WTC11 (cell line): Measurements from ENCODE around the gene PIGS. TPM values are rescaled to one million over a fixed set of nuclear protein-coding genes. Genes with fewer than 3 reads are reported as not detected.

Experiments
- ATAC-seq: fragments of 200-7000 bp; cut with Tn5 transposase; 2 replicates; pipeline ENCODE4 v1.10.0; 2021; ENCODE audit warnings: mild to moderate bottlenecking, moderate library complexity
- CTCF ChIA-PET: fragments of 300-600 bp; sonication (Branson Sonifier 250); formaldehyde crosslinking; loops from one replicate; lab custom pipeline; 2021; ENCODE audit warnings: antibody characterized with exemption; lab: Charles Lee
- POLR2A ChIA-PET: fragments of 350-600 bp; sonication (Branson Sonifier 250); formaldehyde crosslinking; loops from one replicate; lab custom pipeline; 2021; ENCODE audit warnings: antibody characterized with exemption; lab: Charles Lee
- DNase-seq: peaks from one replicate; pipeline ENCODE4 v3.0.0; 2021; ENCODE audit warnings: low spot score
- H3K27ac Mint-ChIP-seq: 2 replicates; pipeline ENCODE4 v1.8.0; 2021; ENCODE audit warnings: mixed read lengths
- H3K27me3 Mint-ChIP-seq: 2 replicates; pipeline ENCODE4 v1.8.0; 2021; ENCODE audit warnings: low read depth, mild to moderate bottlenecking, moderate library complexity, mixed read lengths
- H3K36me3 Mint-ChIP-seq: 2 replicates; pipeline ENCODE4 v1.8.0; 2021; ENCODE audit warnings: mixed read lengths
- H3K4me1 Mint-ChIP-seq: 2 replicates; pipeline ENCODE4 v1.8.0; 2022; ENCODE audit warnings: mixed read lengths
- H3K4me3 Mint-ChIP-seq: 2 replicates; pipeline ENCODE4 v1.8.0; 2021; ENCODE audit warnings: mild to moderate bottlenecking, moderate library complexity, mixed read lengths
- H3K9me3 Mint-ChIP-seq: 2 replicates; pipeline ENCODE4 v1.8.0; 2021; ENCODE audit warnings: mixed read lengths
- ATF1 ChIP-seq: sonication (generic); formaldehyde crosslinking; IDR thresholded peaks from 2 replicates; pipeline ENCODE4 v1.8.1; 2023; ENCODE audit warnings: mild to moderate bottlenecking, moderate library complexity, missing genetic modification reagents
- NFYB ChIP-seq: sonication (generic); formaldehyde crosslinking; conservative IDR thresholded peaks from 2 replicates; pipeline ENCODE4 v1.8.0; 2022; ENCODE audit warnings: low read depth, missing genetic modification reagents
- NR2C2 ChIP-seq: sonication (generic); formaldehyde crosslinking; IDR thresholded peaks from 2 replicates; pipeline ENCODE4 v1.8.0; 2022; ENCODE audit warnings: mild to moderate bottlenecking, missing genetic modification reagents
- SMAD3 ChIP-seq: sonication (generic); formaldehyde crosslinking; IDR thresholded peaks from 2 replicates; pipeline ENCODE4 v1.8.0; 2022; ENCODE audit warnings: missing genetic modification reagents, mild to moderate bottlenecking, borderline replicate concordance
- SMAD4 ChIP-seq: sonication (generic); formaldehyde crosslinking; IDR thresholded peaks from 2 replicates; pipeline ENCODE4 v1.8.0; 2022; ENCODE audit warnings: mild to moderate bottlenecking, missing genetic modification reagents
- TEAD4 ChIP-seq: sonication (generic); formaldehyde crosslinking; IDR thresholded peaks from 2 replicates; pipeline ENCODE4 v1.8.0; 2022; ENCODE audit warnings: mild to moderate bottlenecking, missing genetic modification reagents
- ZNF138 ChIP-seq: sonication (generic); formaldehyde crosslinking; conservative IDR thresholded peaks from 2 replicates; pipeline ENCODE4 v1.8.1; 2022; ENCODE audit warnings: mild to moderate bottlenecking, moderate library complexity, missing genetic modification reagents
- ZNF232 ChIP-seq: sonication (generic); formaldehyde crosslinking; IDR thresholded peaks from 2 replicates; pipeline ENCODE4 v1.8.0; 2022; ENCODE audit warnings: mild to moderate bottlenecking, missing genetic modification reagents
- ZNF263 ChIP-seq: sonication (generic); formaldehyde crosslinking; IDR thresholded peaks from 2 replicates; pipeline ENCODE4 v1.8.1; 2022; ENCODE audit warnings: low read depth, mild to moderate bottlenecking, moderate library complexity, missing genetic modification reagents
- ZNF317 ChIP-seq: sonication (generic); formaldehyde crosslinking; IDR thresholded peaks from 2 replicates; pipeline ENCODE4 v1.8.1; 2023; ENCODE audit warnings: low read depth, mild to moderate bottlenecking, moderate library complexity, missing genetic modification reagents, borderline replicate concordance
- total RNA-seq: library from RNA; stranded (reverse); gene quantifications from 3 replicates; pipeline ENCODE4 v1.2.3, GENCODE V29; 2021
- TF ChIP-seq, protein P1 (sequence below): sonication (generic); formaldehyde crosslinking; IDR thresholded peaks from 2 replicates; pipeline ENCODE4 v1.8.0; 2022; ENCODE audit warnings: mild to moderate bottlenecking, missing genetic modification reagents
- TF ChIP-seq, protein P2 (sequence below): sonication (generic); formaldehyde crosslinking; IDR thresholded peaks from 2 replicates; pipeline ENCODE4 v1.8.0; 2022; ENCODE audit warnings: missing genetic modification reagents
- TF ChIP-seq, protein P3 (sequence below): fragments of 250-450 bp; sonication (Bioruptor Pico); IDR thresholded peaks from 2 replicates; pipeline ENCODE4 v1.9.0; 2021; ENCODE audit warnings: mild to moderate bottlenecking
- TF ChIP-seq, protein P4 (sequence below): sonication (generic); formaldehyde crosslinking; conservative IDR thresholded peaks from 2 replicates; pipeline ENCODE4 v1.8.1; 2023; ENCODE audit warnings: mild to moderate bottlenecking, low read depth, missing genetic modification reagents, moderate library complexity
- TF ChIP-seq, protein P5 (sequence below): fragments of 250-450 bp; sonication (Bioruptor Pico); IDR thresholded peaks from 2 replicates; pipeline ENCODE4 v1.9.0; 2021; ENCODE audit warnings: mild to moderate bottlenecking

PIGS gene
- total RNA-seq, 1 experiment from 2014 or later: 50.6 TPM

DNA sequence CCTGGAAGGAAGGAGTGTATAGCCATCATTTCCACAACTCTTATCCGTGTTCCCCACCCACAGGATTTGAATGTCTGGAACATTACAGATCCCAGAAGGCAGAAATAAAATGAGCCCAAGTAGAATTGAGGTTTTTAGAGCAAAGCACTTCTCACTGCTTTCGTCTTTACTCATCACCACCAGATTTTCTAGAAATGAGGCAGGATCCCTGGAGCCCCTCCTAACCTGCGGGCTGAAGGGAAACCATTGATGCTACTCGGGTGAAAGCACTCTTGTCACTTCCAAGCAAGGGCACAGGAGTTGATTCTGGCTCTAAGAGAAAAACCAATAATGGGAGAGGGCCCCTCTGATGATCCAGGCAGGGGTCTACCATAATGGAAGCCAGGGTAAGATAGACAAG, 8.2 kb upstream of the PIGS start:
- ATAC-seq (no peak), DNase-seq (no peak)
- Mint-ChIP-seq H3K4me3 (no peak overlapping the region), H3K27me3 (no peaks in the 10 kb centered on the region), H3K9me3 (no peaks in the 10 kb centered on the region), H3K27ac (no peak overlapping the region), H3K36me3 (peaks cover 33% of the 10 kb centered on the region), H3K4me1 (peaks cover 14% of the 10 kb centered on the region)
- POLR2A ChIA-PET: no interaction called here
- CTCF ChIA-PET: no interaction called here
- no peak for TF ChIP-seq ZNF138
- TF ChIP-seq, protein P1, sequence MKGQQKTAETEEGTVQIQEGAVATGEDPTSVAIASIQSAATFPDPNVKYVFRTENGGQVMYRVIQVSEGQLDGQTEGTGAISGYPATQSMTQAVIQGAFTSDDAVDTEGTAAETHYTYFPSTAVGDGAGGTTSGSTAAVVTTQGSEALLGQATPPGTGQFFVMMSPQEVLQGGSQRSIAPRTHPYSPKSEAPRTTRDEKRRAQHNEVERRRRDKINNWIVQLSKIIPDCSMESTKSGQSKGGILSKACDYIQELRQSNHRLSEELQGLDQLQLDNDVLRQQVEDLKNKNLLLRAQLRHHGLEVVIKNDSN (CRISPR knock-in tag): no peak
- no peak for TF ChIP-seq SMAD3
- no peak for TF ChIP-seq ZNF263
- no peak for TF ChIP-seq SMAD4 (CRISPR knock-in tag)

- POLR2A ChIA-PET: no interaction called here
- Mint-ChIP-seq H3K9me3 (no peaks in the 10 kb centered on the region), H3K4me3 (no peak overlapping the region), H3K27me3 (no peaks in the 10 kb centered on the region), H3K27ac (no peak overlapping the region), H3K36me3 (peaks cover 38% of the 10 kb centered on the region), H3K4me1 (peaks cover 14% of the 10 kb centered on the region)
- TF ChIP-seq ATF1 (CRISPR knock-in tag) (no peak), ZNF232 (CRISPR knock-in tag) (no peak), ZNF138 (no peak), TEAD4 (CRISPR knock-in tag) (no peak), ZNF317 (CRISPR knock-in tag) (no peak), NFYB (CRISPR knock-in tag) (no peak), NR2C2 (CRISPR knock-in tag) (no peak)
- TF ChIP-seq, protein P2, sequence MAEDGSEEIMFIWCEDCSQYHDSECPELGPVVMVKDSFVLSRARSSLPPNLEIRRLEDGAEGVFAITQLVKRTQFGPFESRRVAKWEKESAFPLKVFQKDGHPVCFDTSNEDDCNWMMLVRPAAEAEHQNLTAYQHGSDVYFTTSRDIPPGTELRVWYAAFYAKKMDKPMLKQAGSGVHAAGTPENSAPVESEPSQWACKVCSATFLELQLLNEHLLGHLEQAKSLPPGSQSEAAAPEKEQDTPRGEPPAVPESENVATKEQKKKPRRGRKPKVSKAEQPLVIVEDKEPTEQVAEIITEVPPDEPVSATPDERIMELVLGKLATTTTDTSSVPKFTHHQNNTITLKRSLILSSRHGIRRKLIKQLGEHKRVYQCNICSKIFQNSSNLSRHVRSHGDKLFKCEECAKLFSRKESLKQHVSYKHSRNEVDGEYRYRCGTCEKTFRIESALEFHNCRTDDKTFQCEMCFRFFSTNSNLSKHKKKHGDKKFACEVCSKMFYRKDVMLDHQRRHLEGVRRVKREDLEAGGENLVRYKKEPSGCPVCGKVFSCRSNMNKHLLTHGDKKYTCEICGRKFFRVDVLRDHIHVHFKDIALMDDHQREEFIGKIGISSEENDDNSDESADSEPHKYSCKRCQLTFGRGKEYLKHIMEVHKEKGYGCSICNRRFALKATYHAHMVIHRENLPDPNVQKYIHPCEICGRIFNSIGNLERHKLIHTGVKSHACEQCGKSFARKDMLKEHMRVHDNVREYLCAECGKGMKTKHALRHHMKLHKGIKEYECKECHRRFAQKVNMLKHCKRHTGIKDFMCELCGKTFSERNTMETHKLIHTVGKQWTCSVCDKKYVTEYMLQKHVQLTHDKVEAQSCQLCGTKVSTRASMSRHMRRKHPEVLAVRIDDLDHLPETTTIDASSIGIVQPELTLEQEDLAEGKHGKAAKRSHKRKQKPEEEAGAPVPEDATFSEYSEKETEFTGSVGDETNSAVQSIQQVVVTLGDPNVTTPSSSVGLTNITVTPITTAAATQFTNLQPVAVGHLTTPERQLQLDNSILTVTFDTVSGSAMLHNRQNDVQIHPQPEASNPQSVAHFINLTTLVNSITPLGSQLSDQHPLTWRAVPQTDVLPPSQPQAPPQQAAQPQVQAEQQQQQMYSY: no peak
- TF ChIP-seq, protein P3, sequence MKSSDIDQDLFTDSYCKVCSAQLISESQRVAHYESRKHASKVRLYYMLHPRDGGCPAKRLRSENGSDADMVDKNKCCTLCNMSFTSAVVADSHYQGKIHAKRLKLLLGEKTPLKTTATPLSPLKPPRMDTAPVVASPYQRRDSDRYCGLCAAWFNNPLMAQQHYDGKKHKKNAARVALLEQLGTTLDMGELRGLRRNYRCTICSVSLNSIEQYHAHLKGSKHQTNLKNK (CRISPR knock-in tag): no peak
- TF ChIP-seq, protein P4, sequence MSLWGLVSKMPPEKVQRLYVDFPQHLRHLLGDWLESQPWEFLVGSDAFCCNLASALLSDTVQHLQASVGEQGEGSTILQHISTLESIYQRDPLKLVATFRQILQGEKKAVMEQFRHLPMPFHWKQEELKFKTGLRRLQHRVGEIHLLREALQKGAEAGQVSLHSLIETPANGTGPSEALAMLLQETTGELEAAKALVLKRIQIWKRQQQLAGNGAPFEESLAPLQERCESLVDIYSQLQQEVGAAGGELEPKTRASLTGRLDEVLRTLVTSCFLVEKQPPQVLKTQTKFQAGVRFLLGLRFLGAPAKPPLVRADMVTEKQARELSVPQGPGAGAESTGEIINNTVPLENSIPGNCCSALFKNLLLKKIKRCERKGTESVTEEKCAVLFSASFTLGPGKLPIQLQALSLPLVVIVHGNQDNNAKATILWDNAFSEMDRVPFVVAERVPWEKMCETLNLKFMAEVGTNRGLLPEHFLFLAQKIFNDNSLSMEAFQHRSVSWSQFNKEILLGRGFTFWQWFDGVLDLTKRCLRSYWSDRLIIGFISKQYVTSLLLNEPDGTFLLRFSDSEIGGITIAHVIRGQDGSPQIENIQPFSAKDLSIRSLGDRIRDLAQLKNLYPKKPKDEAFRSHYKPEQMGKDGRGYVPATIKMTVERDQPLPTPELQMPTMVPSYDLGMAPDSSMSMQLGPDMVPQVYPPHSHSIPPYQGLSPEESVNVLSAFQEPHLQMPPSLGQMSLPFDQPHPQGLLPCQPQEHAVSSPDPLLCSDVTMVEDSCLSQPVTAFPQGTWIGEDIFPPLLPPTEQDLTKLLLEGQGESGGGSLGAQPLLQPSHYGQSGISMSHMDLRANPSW (CRISPR knock-in tag): no peak
- TF ChIP-seq, protein P5, sequence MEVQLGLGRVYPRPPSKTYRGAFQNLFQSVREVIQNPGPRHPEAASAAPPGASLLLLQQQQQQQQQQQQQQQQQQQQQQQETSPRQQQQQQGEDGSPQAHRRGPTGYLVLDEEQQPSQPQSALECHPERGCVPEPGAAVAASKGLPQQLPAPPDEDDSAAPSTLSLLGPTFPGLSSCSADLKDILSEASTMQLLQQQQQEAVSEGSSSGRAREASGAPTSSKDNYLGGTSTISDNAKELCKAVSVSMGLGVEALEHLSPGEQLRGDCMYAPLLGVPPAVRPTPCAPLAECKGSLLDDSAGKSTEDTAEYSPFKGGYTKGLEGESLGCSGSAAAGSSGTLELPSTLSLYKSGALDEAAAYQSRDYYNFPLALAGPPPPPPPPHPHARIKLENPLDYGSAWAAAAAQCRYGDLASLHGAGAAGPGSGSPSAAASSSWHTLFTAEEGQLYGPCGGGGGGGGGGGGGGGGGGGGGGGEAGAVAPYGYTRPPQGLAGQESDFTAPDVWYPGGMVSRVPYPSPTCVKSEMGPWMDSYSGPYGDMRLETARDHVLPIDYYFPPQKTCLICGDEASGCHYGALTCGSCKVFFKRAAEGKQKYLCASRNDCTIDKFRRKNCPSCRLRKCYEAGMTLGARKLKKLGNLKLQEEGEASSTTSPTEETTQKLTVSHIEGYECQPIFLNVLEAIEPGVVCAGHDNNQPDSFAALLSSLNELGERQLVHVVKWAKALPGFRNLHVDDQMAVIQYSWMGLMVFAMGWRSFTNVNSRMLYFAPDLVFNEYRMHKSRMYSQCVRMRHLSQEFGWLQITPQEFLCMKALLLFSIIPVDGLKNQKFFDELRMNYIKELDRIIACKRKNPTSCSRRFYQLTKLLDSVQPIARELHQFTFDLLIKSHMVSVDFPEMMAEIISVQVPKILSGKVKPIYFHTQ (CRISPR knock-in tag): no peak
- CTCF ChIA-PET: interaction anchor here (1.2 to 3.5 kb wide), 2 partner anchors 66 to 84 kb away, joined by 3 to 19 read pairs; partner anchors contain the start of gene BLTP2
- no peak for ATAC-seq
- DNase-seq: no peak
Observed at GRCh38 chr17:28578246-28579195, 7.2 kb upstream of the PIGS start.
